IMR-90 (cell line): ENCODE data around the gene MYL4. TPM values are rescaled to one million over a fixed set of nuclear protein-coding genes. Genes with fewer than 3 reads are reported as not detected.
"Not testable (repeated sequence)": the region's sequence is repeated elsewhere in the genome, so short reads cannot be mapped to it uniquely, and the experiment has no call there.

ENCODE experiments used
- ATAC-seq: fragments of 200-7000 bp; cut with Tn5 transposase; 2 replicates; pipeline ENCODE4 v1.9.1; 2020; ENCODE audit warnings: low read depth, mild to moderate bottlenecking, moderate library complexity
- BruUV-seq: library from RNA; stranded (reverse); fragments of 400-500 nt; replicated peaks from 2 replicates; lab custom pipeline; 2021; lab: Mats Ljungman, UMichigan
- CTCF ChIA-PET: fragments of 300-600 bp; formaldehyde crosslinking; extraction: SDS; loops from one replicate; lab custom pipeline; 2021; ENCODE audit warnings: antibody characterized with exemption; lab: Yijun Ruan, JAX
- POLR2A ChIA-PET: fragments of 300-600 bp; sonication (Branson Sonifier 250); formaldehyde crosslinking; loops from one replicate; lab custom pipeline; 2022; ENCODE audit warnings: antibody characterized with exemption; ENCODE audit not compliant: unreplicated experiment; lab: Charles Lee
- DNase-seq: peaks from one replicate; pipeline ENCODE4 v3.0.0; 2013
- H2AFZ ChIP-seq: replicated peaks from 2 replicates; pipeline ENCODE3; 2013; ENCODE audit warnings: low read length, mild to moderate bottlenecking; ENCODE audit not compliant: poor library complexity
- H2AK5ac ChIP-seq: 2 replicates; pipeline ENCODE4 v1.6.1; 2013; ENCODE audit warnings: low read depth, low read length, inconsistent platforms
- H2AK9ac ChIP-seq: replicated peaks from 2 replicates; pipeline ENCODE3; 2013; ENCODE audit warnings: mild to moderate bottlenecking, low read depth, low read length, moderate library complexity; ENCODE audit not compliant: poor library complexity
- H2BK120ac ChIP-seq: 2 replicates; pipeline ENCODE4 v1.6.1; 2013; ENCODE audit warnings: low read depth, low read length, inconsistent platforms
- H2BK15ac ChIP-seq: 3 replicates; pipeline ENCODE4 v1.6.1; 2013; ENCODE audit warnings: low read depth, low read length, inconsistent platforms
- H2BK20ac ChIP-seq: 2 replicates; pipeline ENCODE4 v1.6.1; 2013; ENCODE audit warnings: low read depth, mild to moderate bottlenecking, inconsistent platforms, low read length, moderate library complexity
- H2BK5ac ChIP-seq: 2 replicates; pipeline ENCODE4 v1.6.1; 2013; ENCODE audit warnings: mild to moderate bottlenecking, low read depth, low read length, inconsistent platforms; ENCODE audit not compliant: poor library complexity, severe bottlenecking
- H3K14ac ChIP-seq: replicated peaks from 2 replicates; pipeline ENCODE4 v1.6.1; 2013; ENCODE audit warnings: low read depth, low read length, inconsistent platforms
- H3K18ac ChIP-seq: 2 replicates; pipeline ENCODE4 v1.6.1; 2013; ENCODE audit warnings: low read depth, low read length, control low read depth
- H3K23ac ChIP-seq: 2 replicates; pipeline ENCODE4 v1.6.1; 2013; ENCODE audit warnings: low read depth, low read length, inconsistent platforms
- H3K27ac ChIP-seq: 2 replicates; pipeline ENCODE4 v1.5.1; 2013; ENCODE audit warnings: mild to moderate bottlenecking, control low read depth, low read length; ENCODE audit not compliant: insufficient read depth
- H3K27me3 ChIP-seq: 2 replicates; pipeline ENCODE4 v1.6.1; 2013; ENCODE audit warnings: low read length; ENCODE audit not compliant: control insufficient read depth, insufficient read depth
- H3K36me3 ChIP-seq: 2 replicates; pipeline ENCODE4 v1.6.1; 2013; ENCODE audit warnings: low read length, mixed read lengths; ENCODE audit not compliant: control insufficient read depth, insufficient read depth
- H3K4ac ChIP-seq: 2 replicates; pipeline ENCODE4 v1.6.1; 2013; ENCODE audit warnings: low read depth, low read length, inconsistent platforms
- H3K4me1 ChIP-seq: 2 replicates; pipeline ENCODE4 v1.6.1; 2013; ENCODE audit warnings: low read length, mixed read lengths; ENCODE audit not compliant: control insufficient read depth, insufficient read depth
- H3K4me2 ChIP-seq: 2 replicates; pipeline ENCODE4 v1.6.1; 2013; ENCODE audit warnings: low read depth, mild to moderate bottlenecking, control low read depth, low read length, moderate library complexity
- H3K4me3 ChIP-seq: 2 replicates; pipeline ENCODE4 v1.5.1; 2013; ENCODE audit warnings: low read depth, mild to moderate bottlenecking, control low read depth, low read length, moderate library complexity; ENCODE audit not compliant: insufficient read depth
- H3K56ac ChIP-seq: 2 replicates; pipeline ENCODE4 v1.6.1; 2013; ENCODE audit warnings: low read length, inconsistent platforms; ENCODE audit not compliant: insufficient read depth; ENCODE audit errors: extremely low read depth
- H3K79me1 ChIP-seq, 2 experiments: 2 replicates each; pipeline ENCODE4 v1.6.1; 2013; ENCODE audit warnings: low read length in 2 of 2, inconsistent platforms in 1 of 2, low read depth in 1 of 2
- H3K9ac ChIP-seq: 2 replicates; pipeline ENCODE4 v1.6.1; 2013; ENCODE audit warnings: low read depth, low read length, control low read depth
- H3K9me1 ChIP-seq: 2 replicates; pipeline ENCODE4 v1.6.1; 2013; ENCODE audit warnings: low read length, inconsistent platforms; ENCODE audit not compliant: insufficient read depth
- H3K9me3 ChIP-seq: 2 replicates; pipeline ENCODE4 v1.6.1; 2013; ENCODE audit warnings: low read length; ENCODE audit not compliant: control insufficient read depth, insufficient read depth
- H4K20me1 ChIP-seq: 2 replicates; pipeline ENCODE4 v1.6.1; 2013; ENCODE audit warnings: low read length, inconsistent platforms; ENCODE audit not compliant: insufficient read depth
- H4K5ac ChIP-seq: 2 replicates; pipeline ENCODE4 v1.6.1; 2013; ENCODE audit warnings: mild to moderate bottlenecking, low read depth, low read length, control low read depth
- H4K8ac ChIP-seq, 2 experiments: 2 replicates each; pipeline ENCODE4 v1.6.1; 2013; ENCODE audit warnings: low read depth in 2 of 2, low read length in 2 of 2, control low read depth in 1 of 2, inconsistent platforms in 1 of 2
- H4K91ac ChIP-seq: 2 replicates; pipeline ENCODE4 v1.6.1; 2013; ENCODE audit warnings: low read depth, low read length, inconsistent platforms; ENCODE audit not compliant: insufficient read depth
- SMC3 ChIP-seq: fragments of 150-350 bp; IDR thresholded peaks from 2 replicates; pipeline ENCODE4 v1.6.1; 2016; ENCODE audit warnings: low read depth, mild to moderate bottlenecking, antibody characterized with exemption, low read length, moderate library complexity
- WGBS, 2 experiments: methylation state at CpG; one replicate each; pipeline versions ENCODE4 v1.1.5 to v1.1.7; 2013; ENCODE audit warnings: missing lambda C conversion rate in 2 of 2; ENCODE audit not compliant: insufficient read length in 1 of 2; ENCODE audit errors: extremely low coverage in 2 of 2; 5-methylcytosine and 5-hydroxymethylcytosine counted together
- dilution Hi-C: fragments of 300-500 bp; cut with HindIII; formaldehyde crosslinking; loops from one replicate; pipeline ENCODE4 v1.14.3; 2018; ENCODE audit warnings: low sequenced_read_pairs; ENCODE audit not compliant: unreplicated experiment
- in situ Hi-C: fragments of 300-500 bp; cut with MboI; formaldehyde crosslinking; loops from 3 replicates; pipeline ENCODE4 v1.14.3; 2019; ENCODE audit warnings: low sequenced_read_pairs, inconsistent platforms, mixed read lengths
- intact Hi-C: fragments of 100-400 bp; cut with micrococcal nuclease; formaldehyde crosslinking; loops from 2 replicates; pipeline ENCODE4 v1.10.0; 2022
- polyA plus RNA-seq, 3 experiments: library from polyadenylated mRNA; depleted of rRNA; stranded (reverse); fragments of >200 nt; gene quantifications; 2 replicates each; pipeline ENCODE4 v1.2.3, GENCODE V29; 2012; ENCODE audit warnings: low replicate concordance in 1 of 3
- total RNA-seq: library from RNA; depleted of rRNA; stranded (reverse); fragments of >200 nt; gene quantifications from 2 replicates; pipeline ENCODE4 v1.2.3, GENCODE V29; 2012

MYL4 gene
- total and polyA plus RNA-seq, 2 of the 4 experiments (the other 2 are of a cell fraction) = not detected

DNA sequence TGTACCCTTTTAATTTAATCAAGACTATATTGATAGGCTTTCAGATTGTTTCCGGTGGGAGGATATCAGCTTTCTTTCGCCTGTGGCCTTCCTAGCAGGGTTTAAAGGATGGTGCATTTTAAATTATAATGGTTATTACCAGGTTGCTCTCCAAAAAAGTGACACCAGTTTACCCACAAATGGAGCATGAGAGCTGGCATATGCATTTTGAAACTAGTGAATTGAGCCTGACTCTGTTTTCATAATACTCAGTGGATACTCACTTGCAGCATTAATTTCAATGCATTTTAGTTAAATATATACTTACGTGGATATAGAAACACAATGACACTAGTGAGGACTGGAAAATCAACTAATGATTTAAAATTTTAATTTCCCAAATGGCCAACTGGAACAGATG lies 5.8 kb downstream of the MYL4 start:
- H3K4me3 ChIP-seq = no peak overlapping the region
- ChIA-PET CTCF (no interaction called here), POLR2A (no interaction called here)
- no peak overlapping the region for H2BK15ac ChIP-seq
- no peak overlapping the region for H2BK120ac ChIP-seq
- no peak for ATAC-seq
- dilution Hi-C loops = no loop called here
- WGBS, 2 experiments = no CpG with 5 or more reads among the region's 3 CpGs
- H4K20me1 ChIP-seq = no peaks in the 10 kb centered on the region
- no peaks in the 10 kb centered on the region for H3K9me3 ChIP-seq
- no peak overlapping the region for H2AK5ac ChIP-seq
- H3K23ac ChIP-seq = no peak overlapping the region
- no TSS peak for BruUV-seq
- no peak overlapping the region for H4K8ac ChIP-seq
- no peak overlapping the region for H2AFZ ChIP-seq
- H4K5ac ChIP-seq = no peak overlapping the region
- no peak overlapping the region for H3K4me2 ChIP-seq
- H2BK5ac ChIP-seq = no peak overlapping the region
- H3K4me1 ChIP-seq = no peaks in the 10 kb centered on the region; the same call in 1 of the 2 replicates
- no peak for DNase-seq
- H3K56ac ChIP-seq = no peak overlapping the region
- no peak overlapping the region for H2AK9ac ChIP-seq
- H3K27me3 ChIP-seq = peaks cover 8% of the 10 kb centered on the region
- no peak overlapping the region for H3K27ac ChIP-seq
- H2BK20ac ChIP-seq = no peak overlapping the region
- in situ Hi-C loops = no loop called here
- no peak overlapping the region for H3K18ac ChIP-seq
- no peak overlapping the region for H4K91ac ChIP-seq
- no peak overlapping the region for H3K14ac ChIP-seq
- H3K4ac ChIP-seq = no peak overlapping the region
- no peaks in the 10 kb centered on the region for H3K36me3 ChIP-seq
- no peak for TF ChIP-seq SMC3
- H3K9ac ChIP-seq = no peak overlapping the region
- intact Hi-C loops = no loop called here
- no peaks in the 10 kb centered on the region for H3K9me1 ChIP-seq
- H3K79me1 ChIP-seq = no peaks in the 10 kb centered on the region

DNA sequence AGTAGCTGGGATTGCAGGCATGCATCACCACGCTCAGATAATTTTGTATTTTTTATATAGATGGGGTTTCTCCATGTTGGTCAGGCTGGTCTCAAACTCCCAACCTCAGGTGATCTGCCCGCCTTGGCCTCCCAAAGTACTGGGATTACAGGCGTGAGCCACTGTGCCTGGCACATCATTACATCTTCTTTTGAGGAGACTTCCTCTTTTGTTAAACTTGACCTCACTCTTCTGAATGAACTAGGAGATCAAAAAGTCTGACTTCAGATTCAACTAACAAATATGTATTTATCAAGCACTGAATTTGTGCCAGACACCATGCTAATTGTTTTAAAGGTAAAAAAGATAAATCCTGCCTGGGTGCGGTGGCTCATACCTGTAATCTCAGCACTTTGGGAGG lies 7.7 kb downstream of the MYL4 start:
- H3K27me3 ChIP-seq, H3K79me1 ChIP-seq, ATAC-seq, H2AK9ac ChIP-seq, H3K9me1 ChIP-seq, intact Hi-C loops, H3K9ac ChIP-seq, H2BK15ac ChIP-seq, H2BK20ac ChIP-seq, H3K4me2 ChIP-seq, H2AK5ac ChIP-seq, H3K36me3 ChIP-seq, H3K4me1 ChIP-seq, H3K4ac ChIP-seq, H2BK120ac ChIP-seq, BruUV-seq, H3K9me3 ChIP-seq, POLR2A ChIA-PET, H3K56ac ChIP-seq, dilution Hi-C loops, H4K5ac ChIP-seq, in situ Hi-C loops, H3K4me3 ChIP-seq, H3K14ac ChIP-seq, H2BK5ac ChIP-seq, CTCF ChIA-PET, H2AFZ ChIP-seq, H3K27ac ChIP-seq, DNase-seq, H3K18ac ChIP-seq, H4K91ac ChIP-seq, H3K23ac ChIP-seq, H4K20me1 ChIP-seq, H4K8ac ChIP-seq: not testable (repeated sequence)
- no CpG with 5 or more reads among the region's 4 CpGs for WGBS, 2 experiments
